Measurements from ENCODE around the gene FRMD7.
"Not testable (repeated sequence)": the region's sequence is repeated elsewhere in the genome, so short reads cannot be mapped to it uniquely, and the experiment has no call there.

FRMD7 gene, protein sequence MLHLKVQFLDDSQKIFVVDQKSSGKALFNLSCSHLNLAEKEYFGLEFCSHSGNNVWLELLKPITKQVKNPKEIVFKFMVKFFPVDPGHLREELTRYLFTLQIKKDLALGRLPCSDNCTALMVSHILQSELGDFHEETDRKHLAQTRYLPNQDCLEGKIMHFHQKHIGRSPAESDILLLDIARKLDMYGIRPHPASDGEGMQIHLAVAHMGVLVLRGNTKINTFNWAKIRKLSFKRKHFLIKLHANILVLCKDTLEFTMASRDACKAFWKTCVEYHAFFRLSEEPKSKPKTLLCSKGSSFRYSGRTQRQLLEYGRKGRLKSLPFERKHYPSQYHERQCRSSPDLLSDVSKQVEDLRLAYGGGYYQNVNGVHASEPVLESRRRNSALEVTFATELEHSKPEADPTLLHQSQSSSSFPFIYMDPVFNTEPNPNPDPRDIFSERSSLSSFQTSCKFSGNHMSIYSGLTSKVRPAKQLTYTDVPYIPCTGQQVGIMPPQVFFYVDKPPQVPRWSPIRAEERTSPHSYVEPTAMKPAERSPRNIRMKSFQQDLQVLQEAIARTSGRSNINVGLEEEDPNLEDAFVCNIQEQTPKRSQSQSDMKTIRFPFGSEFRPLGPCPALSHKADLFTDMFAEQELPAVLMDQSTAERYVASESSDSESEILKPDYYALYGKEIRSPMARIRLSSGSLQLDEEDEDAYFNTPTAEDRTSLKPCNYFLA

DNA sequence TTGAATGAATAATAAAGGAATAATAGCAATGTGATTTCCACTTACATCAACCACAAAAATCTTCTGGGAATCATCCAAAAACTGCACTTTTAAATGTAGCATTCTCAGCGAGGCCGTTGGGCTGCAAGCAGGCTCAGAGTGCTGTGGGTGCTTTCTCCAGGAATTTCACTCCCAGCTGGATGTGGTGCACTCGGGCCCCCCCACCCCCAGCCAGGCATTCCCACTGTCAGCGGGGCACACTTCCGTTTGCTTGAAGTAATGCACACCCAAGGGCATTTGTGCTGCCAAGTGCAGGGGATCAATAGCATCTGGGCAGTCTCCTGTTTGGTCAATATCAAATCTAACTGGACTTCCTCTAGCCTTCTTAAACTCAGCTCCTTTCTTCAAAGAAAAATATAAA lies at the start of gene FRMD7:
Gene FRMD7, minus strand, starts transcription at position 278 of the 400 bp plus-strand sequence. Its CDS starts 176 bp downstream, at position 102.
- DNase-seq (ENCODE audit: low spot score), result no peak

DNA sequence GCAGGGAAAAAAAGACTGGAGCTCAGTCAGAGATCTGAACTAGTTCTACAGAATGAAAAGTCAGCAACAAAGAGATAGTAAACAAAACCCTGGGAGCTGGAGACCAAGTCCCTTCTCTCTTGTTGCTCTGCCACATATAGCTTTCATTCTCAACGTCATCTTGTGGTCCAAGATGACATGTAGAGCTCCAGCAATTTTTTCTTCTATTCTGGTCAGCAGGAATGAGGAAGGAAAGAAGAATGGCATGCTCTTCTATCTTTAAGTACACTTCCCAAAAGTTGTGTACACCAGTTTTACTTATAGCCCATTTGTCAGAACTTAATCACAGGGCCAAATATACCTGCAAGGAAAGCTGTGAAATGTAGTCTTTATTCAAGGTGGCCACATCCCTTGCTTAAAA lies 45.8 kb upstream of the FRMD7 start:
- DNase-seq (ENCODE audit: low spot score), result no peak

DNA sequence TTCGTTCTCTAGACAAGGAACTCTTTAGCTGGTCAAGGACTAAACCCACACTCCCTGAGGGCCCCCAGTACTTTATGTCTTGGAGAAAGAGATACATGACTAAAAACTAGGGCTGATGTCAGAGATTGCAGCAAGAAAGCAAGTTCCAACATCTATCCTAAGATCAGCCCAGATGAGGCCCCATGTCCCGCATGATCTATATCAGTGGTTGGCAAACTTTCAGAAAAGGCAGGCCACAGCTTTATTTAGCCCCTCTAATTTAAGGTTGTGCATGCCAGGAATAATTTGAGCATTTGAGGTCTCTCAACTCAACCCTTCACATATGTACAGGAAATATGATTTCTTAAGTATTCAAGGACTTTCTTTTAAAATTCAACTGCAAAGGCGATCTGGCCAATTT lies 44.1 kb upstream of the FRMD7 start:
- no peak for DNase-seq (ENCODE audit: low spot score)

DNA sequence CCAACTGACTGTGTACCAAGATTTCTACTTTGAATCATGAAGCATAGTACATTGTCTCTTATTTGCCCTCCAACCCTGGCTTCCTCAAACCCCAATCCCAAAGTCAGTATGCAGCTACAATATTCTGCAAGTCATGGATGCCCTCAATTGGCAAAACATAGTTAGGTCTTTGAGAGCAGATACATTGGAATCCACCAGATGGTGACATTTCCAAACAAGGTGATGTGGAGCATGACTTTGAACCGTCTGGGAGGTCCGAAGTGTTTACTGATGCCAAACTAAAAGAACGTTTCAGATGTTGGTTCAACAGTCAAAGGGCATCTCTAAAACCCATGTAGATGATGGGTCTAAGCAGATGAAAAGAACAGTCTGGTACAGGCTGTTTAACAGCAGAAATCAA lies 43.7 kb upstream of the FRMD7 start:
- no peak for DNase-seq (ENCODE audit: low spot score)

DNA sequence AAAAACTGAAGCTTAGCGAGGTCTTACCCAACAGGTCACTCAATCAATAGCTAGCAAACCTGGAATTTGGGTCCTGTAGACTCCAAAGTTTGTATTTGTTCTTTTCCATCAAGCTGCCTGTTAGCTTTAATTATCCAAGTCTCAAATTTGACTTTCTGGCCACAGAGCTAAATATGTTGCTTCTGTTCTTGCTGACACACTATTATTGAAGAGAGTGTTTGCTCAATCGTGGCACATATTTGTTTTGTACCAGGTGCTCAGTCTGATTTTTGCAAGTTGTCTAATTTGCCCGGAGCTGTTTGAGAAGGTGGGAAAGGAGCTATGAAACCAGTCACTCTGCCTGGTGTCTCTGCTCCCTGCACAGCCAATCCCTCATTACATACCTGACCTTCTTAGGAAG lies 41.7 kb upstream of the FRMD7 start:
- no peak for DNase-seq (ENCODE audit: low spot score)

DNA sequence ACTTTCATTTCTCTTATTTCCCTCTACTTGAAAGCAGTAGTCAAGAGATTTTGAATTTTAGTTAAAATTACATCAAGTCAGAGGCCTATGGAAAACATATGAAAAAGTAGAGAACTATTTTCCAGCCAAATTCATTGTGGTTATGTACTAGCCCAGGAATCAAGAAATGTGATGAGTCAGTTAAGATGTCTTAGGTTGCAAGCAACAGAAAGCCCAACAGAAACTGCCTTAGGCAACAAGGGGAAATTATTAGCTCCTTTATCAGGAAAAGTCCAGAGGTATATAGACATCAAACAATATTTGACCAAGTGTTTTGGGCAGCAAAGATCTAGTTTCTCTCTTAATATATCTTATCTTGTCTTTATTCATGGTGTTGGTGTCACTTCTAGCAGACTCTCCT lies 37.8 kb upstream of the FRMD7 start:
- DNase-seq (ENCODE audit: low spot score), result no peak

DNA sequence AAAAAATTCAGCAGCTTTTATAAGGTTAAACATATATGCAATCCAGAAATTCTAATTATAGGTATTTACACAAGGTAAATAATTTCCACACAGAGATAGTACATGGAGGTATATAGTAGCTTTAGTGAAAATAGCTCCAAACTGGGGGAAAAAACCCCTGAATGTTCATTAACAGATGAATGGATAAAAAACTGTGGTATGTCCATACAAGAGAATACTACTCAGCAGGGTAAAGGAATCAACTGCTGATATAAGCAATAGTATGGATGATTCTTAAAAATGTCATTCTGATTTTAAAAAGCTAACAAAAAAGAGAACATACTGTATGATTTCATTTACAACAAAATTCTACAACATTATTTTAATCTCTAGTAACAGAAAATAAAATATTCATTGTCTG lies 37.2 kb upstream of the FRMD7 start:
- no peak for DNase-seq (ENCODE audit: low spot score)

DNA sequence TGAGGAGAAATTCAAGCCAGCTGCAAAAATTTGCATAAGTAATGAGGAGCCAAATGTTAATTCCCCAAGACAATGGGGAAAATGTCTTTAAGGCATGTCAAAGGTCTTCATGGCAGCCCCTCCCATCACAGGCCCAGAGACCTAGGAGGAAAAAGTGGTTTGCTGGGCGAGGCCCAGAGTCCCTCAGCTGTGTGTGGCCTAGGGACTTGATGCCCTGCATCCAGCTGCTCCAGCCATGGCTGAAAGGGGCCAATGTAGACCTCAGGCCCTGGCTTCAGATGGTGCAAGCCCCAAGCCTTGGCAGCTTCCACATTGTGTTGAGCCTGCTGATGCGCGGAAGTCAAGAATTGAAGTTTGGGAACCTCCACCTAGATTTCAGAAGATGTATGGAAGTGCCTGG lies 35.3 kb upstream of the FRMD7 start:
- DNase-seq (ENCODE audit: low spot score), result not testable (repeated sequence)

DNA sequence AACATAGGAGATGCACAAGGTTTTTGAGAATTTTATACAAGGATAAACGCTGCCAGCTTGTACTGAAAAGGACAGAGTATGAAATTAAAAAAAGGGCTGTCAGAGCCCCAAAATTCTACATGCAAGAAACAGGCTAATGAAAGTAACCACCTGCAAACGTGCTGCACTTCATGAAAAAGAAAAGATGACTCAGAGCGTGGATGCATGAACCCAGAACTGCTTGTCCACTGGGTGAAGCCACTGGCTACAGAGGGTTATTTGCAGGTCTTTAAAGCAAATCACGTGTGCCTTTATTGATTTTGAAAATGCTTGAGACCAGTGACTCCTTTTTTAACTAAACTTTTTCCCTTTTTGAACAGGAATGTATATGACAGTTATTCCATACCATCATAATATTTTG lies 25.3 kb upstream of the FRMD7 start:
- no peak for DNase-seq (ENCODE audit: low spot score)

DNA sequence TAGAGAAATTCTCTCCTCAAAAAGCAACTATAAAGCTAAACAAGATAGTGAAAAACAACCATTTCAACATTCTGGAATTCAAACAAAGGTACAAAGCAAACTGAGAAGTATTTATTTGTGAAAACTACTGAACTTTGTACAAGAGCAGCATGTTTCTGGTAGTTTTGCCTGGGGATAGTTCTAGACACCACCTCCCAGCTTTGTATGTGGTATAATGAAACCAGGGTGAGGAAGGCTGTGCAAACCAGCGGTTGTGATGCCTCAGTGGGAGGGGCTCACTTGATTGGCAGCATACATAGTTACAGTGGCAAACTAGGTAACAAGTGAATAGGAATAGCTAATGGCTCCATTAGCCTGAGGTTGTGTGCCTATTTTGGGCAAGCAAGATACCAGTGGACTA lies 18.6 kb upstream of the FRMD7 start:
- no peak for DNase-seq (ENCODE audit: low spot score)

DNA sequence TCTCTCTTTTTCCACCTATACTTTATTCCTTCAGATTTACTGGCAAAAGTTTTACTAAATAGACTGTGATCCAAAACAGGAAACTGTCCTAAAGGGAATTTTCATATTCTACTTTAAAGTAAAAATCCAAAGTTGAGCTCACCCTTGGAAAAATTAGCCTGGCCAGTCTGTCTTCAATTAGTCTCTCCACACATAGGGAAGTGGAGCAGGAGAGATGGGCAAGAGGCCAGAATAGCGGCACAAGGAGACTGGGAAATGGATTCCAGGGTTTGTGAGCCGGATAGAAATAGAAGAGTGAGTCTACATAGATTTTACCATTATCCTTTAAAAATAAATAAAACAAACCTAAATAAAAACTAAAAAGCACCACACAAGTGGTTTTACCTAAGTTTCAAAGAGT lies 16.2 kb upstream of the FRMD7 start:
- no peak for DNase-seq (ENCODE audit: low spot score)

DNA sequence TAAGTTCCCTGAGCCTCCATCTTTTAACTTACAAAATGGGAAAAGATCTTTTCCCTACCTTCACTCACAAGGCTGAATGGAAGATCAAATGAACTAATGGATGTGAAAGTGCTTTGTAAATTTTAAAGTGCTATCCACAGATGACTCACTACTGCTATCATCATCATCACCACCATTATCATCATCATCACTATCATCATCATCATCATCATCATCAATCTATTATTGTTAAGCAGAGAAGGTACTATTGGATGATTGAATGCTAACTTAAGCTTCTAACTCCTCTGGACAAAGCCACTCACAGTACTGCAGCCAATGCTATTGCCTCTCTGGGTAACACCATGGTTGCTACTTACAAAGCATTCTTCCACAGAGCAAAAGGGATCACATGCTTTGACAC lies 1.9 kb downstream of the FRMD7 start:
- no peak for DNase-seq (ENCODE audit: low spot score)

DNA sequence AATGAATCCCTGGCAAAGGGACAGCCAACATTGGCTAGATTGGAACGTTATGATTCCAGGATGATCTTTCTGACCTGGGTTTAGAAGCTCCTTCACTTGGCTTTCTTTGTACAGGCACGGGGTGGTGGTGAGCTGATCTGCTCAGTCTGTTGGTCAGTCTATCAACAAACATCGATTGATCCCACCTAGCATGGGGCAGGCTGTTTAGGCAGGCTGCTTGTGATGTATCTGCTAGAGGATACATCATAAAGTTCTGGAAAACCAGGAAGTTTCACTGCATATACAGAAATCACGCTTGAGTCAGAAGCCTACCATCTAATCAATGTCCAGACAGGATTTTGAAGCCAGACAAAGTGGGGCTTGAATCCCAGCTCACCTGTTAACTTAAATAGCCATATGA lies 6.9 kb downstream of the FRMD7 start:
- no peak for DNase-seq (ENCODE audit: low spot score)

DNA sequence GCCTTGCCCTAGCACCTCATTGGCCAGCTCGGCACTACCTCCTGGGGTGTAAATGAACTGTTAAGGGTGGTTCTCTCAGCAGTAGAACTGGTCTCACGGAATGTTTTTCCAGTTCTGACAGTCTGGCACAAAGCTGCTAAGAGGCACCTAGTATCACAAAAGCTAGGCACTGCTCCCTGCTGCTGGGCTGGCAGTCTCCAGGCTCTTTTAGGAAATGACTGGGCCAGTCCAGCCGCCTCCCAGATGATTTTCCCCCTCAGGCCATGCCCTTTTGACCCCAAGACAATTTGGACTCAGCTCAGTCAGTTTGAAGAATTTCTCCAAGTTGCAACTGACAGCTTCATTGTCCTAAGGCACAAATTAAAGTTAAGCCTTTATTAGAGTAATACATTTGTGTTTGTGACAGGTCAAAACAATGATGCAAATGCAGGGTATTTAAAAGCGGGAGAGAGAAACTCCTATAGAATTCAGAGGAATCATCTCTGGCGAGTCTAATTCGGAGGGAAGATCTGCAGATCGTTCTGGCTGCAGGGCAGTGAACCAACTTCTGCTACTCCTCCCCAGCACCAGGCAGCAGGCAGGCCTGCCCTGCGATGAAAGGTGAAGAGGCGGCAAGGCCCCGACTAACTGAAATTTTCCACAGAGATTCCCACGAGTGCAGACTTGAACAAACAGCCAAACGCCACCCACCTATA lies 7.9 kb downstream of the FRMD7 start:
- no peak for DNase-seq (ENCODE audit: low spot score)

DNA sequence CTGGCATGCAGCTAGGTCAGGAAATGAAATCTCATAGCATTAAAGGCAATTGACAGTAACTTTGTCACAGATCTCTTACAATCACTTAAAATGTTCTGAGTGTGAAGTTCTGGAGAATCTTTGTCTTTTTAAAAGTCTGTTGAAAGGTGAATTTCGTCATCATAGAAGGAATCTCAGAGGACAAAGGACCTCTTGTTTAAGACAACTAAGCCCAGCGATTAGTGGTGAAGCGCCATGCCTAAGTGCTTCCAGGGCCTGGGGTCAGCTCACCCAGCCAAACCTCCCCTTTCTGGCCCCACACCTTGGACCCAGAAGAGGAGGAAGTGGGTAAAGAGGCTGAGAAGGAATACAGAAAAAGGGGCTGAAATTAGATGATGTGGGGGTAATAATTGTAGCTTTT lies 8.5 kb downstream of the FRMD7 start:
- DNase-seq (ENCODE audit: low spot score), result no peak

DNA sequence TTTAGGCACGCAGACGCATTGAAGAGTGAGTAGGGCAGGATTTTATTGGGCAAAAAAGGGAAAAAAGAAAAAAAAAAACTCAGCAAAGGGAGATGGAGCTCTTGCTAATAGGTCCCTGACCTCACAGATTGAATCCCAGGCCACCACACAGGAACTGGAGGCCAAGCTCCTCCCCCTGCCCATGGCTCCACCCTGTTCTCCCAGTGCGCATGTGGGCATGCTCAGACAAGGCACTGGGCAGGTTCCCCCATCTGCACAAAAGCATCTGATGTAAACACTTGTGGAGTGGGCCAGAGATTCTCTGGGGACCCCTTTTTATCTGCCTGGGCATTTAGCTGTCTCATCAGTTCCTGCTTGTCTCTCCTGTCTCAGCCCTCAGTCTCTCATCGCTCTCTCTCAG lies 9.5 kb downstream of the FRMD7 start:
- DNase-seq (ENCODE audit: low spot score), result no peak

DNA sequence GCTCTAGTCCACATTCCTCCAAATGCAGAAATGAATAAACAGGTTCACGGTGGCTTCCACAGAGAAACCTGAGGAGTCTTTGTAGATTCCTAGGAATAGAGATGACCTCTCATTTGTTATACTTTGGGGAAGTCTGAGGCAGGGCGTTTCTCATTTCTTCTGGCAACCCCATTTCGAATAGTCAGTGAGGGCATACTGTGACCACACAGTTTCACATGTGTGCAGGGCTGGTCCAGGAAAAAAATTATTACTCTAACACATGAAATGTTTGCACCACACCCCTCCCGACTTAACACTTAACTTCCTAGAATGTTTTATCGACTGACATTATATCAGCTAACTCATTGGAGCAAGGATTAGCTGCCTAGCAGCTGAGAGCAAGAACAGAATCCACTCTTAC lies 12.0 kb downstream of the FRMD7 start:
- DNase-seq (ENCODE audit: low spot score), result no peak

DNA sequence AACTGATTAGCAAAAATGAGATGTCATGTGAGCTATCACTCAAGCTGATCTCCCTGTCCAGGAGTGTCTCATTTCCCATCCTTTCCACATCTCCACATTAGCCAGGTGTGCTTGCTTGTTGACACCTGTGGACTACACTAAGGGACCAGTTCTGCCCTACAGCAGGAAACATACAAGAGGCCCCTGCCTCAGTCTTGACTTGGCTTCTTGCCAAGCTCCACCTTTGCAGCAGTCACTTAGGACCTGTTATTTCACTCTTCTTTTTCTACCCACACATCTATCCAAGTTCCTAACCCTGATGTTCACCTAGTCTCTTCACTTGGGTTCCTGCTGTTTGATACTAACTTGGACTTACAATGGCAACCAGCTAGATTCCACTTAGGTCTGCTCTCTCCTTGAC lies 13.2 kb downstream of the FRMD7 start:
- DNase-seq (ENCODE audit: low spot score), result no peak

DNA sequence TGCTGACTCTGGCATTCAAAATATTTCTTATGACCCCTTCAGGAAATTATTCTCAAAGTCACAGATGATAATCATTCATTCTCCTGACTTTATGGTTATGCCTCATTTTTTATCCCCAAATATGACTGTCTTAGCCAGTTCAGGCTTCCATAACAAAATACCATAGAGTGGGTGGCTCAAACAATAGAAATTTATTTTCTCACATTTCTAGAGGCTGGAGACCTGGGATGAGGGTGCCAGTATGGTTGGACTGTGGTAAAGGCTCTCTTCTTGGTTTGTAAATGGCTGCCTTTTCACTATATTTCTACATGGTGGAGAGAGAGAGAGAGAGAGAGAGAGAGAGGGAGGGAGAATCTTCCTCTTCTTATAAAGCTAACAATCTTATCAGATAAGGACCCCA lies 20.5 kb downstream of the FRMD7 start:
- no peak for DNase-seq (ENCODE audit: low spot score)

DNA sequence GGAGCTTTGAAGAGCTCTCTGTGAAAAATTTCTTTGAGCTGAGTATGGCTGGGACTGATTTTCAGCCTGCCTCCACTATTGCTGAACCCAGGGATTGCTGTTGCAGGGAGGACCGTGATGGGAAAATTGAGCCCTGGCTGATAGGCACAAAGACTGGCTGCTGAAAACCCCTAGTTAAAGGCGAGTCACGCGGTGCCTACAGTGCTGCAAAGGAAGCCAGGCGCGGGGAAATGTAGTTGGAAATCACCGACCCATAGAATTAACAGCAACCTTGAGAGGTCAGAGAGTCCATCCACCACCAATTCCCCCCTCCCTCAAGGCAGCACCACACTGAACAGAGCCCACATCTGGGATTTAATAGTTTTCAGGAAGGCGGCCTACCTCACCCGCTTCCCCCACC lies 26.0 kb downstream of the FRMD7 start:
- DNase-seq (ENCODE audit: low spot score), result no peak

DNA sequence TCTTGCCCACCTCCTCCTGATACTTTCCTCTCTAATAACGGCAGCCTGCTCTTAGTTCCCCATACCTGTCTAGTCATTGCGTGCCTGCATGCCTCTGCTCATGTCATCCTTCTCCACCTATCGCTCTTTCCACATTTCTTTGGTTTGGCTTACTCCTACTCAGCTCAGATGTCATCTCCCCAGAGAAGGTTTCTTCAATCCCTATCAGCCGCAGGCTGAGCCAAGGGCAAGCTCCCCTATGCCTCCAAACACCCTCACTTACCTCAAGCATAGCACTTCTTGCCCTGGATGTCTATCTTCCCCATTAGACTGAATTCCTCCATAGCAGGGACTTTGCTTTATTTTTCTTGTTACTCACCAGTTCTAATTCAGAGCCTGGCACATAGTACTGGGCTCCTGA lies 26.6 kb downstream of the FRMD7 start:
- DNase-seq (ENCODE audit: low spot score), result no peak

DNA sequence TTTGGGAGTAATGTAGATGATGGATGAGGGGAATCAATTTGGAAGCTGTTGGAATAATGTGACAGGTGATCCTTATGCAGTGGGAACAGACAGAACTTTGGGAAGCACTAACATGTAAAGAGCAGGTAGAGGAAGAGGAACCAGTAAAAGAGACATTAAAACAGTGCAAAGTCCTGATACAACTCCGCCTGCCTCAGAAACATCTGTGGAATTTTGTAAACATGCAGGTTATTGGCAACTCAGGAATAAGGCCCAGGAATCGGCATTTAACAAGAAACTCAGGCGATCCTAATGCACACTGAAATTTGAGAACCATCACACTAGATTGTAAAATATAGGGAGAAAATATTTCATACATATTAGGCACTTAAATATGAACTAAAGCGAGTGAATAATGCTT lies 29.1 kb downstream of the FRMD7 start:
- not testable (repeated sequence) for DNase-seq (ENCODE audit: low spot score)

DNA sequence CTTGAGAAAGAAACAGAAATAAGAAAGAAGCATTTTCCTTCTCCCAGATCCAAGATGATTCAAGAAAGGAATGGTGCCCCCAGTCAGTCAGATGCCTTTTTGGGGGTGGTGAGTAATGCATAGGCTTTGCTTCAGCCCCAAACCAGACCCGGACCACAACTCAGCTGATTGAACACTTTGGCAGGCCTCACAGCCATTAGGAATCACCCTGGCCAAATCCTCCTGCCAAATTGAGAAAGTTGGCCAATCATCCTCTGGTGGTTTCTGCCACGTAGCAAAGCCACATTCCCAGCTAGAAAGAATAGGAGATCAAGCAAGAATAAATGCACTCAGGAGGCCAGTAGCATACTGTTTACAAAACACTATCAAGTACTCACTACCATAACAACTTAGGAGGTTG lies 33.7 kb downstream of the FRMD7 start:
- no peak for DNase-seq (ENCODE audit: low spot score)
